HG02970 (cell line): Measurements from ENCODE around the gene CETP.
"Not testable (repeated sequence)": the region's sequence is repeated elsewhere in the genome, so short reads cannot be mapped to it uniquely, and the experiment has no call there.

ENCODE experiments used
- ATAC-seq: cut with Tn5 transposase; IDR thresholded peaks from one replicate; pipeline ENCODE4 v1.9.1; 2021; ENCODE audit warnings: mild to moderate bottlenecking, moderate library complexity, moderate number of reproducible peaks; ENCODE audit not compliant: unreplicated experiment, low FRiP score

Gene CETP

DNA sequence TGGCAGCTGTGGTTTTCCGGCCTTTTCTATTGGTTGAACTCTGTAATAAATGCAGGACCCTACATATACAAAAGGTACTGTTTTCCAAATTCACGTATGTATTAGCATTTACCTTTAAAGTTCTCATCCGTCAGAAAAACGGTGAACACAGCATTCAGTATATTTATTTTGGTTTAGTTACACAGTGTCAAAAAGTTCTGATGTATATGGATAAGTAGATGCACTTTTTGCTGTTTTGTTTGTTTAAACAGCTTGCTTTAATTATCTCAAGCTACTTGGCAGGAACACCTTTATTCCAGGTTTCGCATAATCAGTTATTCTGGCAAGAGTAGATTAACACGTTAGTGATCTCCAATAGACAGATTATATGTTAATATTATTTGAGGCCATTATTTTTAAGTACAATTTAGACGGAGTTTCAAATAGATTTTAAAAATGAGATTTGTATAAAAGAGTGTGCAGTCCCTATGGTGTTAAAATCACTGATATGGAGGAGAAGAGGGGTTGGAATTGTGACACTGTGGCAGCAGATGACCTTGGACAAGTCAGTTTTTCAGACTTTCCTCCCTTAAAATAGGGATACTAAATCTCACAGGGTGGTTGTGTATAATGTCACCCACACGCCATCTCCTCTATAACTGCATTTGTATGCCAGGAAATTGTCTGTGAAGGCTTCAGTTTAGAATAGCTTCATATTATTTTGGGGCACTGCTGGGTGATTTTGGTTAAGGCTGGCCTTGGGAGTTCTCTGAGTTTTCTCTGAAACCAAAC is 27.7 kb upstream of the CETP start:
- no peak for ATAC-seq

DNA sequence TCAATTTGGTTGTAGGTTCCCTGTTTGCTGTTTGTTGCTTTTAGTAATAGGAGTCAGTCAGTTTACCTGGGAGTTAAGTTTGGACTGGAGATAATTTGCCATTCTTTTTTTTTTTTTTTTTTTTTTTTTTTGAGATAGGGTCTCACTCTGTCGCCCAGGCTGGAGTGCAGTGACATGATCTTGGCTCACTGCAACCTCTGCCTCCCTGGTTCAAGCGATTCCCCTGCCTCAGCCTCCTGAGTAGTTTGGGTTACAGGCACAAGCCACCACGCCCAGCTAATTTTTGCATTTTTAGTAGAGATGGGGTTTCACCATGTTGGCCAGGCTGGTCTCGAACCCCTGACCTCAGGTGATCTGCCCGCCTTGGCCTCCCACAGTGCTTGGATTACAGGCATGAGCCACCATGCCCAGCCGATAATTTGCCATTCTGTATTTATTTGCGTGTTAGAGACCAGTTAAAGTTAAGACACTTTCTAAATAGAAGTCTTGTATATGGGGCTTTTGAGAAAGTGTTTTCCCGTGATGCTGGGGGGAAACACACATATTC is 27.1 kb upstream of the CETP start:
- ATAC-seq, result not testable (repeated sequence)

DNA sequence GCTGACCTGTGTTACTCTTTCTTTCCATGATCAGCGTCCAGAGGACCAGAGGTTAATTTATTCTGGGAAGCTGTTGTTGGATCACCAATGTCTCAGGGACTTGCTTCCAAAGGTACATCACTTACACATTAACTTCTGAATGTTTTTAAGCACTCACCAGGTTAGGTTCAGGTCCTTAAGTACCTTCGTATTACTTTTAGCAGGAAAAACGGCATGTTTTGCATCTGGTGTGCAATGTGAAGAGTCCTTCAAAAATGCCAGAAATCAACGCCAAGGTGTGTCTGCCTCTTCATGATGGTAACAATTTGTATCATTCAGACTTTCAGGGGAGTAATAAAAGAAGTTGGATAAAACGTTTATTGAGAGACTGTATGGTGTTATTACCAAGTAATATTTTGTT is 26.5 kb upstream of the CETP start:
- no peak for ATAC-seq

DNA sequence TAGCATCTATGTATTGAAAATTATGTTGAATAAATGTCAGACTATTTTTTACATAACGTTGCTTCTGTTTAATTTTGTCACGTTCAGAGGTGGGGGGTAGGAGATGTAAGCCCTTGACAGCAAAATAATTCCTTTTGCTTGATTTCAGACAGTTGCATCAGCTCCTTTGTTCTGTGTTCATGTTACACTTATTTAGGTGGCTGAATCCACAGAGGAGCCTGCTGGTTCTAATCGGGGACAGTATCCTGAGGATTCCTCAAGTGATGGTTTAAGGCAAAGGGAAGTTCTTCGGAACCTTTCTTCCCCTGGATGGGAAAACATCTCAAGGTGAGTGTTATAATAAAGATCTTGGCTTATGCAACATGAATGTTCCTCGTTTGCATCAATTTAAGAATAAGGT is 25.3 kb upstream of the CETP start:
- ATAC-seq, result no peak

DNA sequence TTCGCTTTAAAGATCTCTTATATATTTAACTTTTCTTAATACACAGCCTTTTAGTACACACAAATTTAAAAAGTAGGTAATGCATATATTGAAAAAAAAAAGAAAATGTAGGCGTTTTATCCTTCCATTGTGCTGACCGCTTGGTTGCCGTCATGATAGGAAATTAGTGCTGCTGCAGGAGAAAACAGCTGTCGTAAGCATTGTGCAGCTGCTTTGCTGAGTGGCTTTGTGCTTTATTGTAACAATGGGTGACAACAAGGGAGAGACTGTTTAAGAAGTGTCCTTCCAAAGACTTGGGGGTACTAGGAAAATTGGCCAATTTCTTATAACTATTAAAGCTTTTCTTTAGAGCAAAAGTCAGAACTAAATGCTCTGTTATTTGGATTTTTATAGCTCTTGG is 24.8 kb upstream of the CETP start:
- no peak for ATAC-seq

DNA sequence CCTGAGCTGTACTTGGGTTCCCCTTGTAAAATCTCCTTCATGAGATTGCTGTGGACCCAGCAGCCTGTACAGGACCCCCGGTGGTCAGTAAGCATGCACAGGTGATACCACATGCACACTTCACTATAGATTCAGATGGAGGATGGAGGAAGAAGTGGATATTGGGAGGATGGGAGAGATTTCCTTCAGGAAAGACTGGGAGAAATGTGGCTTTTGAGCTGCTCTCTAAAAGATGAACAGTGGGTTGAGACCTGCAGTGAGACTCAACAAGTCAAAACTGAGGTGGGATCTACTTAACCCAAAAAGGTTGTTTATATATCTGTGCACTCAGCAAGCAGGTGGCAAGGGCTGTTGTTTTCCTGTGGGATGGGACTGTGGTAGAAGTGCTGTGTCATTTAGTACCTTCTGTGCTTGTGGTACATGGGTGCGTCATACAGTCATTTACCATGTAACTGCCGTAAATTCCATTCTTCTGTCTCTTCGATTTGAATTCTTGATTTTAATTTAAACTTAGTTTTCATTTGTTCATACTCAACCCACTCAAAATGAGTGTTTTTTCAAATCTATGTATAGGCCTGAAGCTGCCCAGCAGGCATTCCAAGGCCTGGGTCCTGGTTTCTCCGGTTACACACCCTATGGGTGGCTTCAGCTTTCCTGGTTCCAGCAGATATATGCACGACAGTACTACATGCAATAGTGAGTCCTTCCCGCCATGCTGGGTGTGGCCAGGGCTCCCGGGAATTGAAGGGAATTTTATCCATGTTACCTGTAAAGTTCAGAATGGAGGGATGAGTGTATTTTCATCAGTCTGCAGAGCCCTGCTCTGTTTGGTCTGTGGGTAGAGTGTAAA is 22.9 kb upstream of the CETP start:
- ATAC-seq, result no peak

DNA sequence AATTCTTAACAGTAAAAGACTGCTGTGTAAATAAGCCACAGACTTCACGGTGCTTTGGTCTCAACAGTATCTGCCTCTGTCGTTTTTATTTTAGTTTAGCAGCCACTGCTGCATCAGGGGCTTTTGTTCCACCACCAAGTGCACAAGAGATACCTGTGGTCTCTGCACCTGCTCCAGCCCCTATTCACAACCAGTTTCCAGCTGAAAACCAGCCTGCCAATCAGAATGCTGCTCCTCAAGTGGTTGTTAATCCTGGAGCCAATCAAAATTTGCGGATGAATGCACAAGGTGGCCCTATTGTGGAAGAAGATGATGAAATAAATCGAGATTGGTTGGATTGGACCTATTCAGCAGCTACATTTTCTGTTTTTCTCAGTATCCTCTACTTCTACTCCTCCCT is 21.9 kb upstream of the CETP start:
- no peak for ATAC-seq

DNA sequence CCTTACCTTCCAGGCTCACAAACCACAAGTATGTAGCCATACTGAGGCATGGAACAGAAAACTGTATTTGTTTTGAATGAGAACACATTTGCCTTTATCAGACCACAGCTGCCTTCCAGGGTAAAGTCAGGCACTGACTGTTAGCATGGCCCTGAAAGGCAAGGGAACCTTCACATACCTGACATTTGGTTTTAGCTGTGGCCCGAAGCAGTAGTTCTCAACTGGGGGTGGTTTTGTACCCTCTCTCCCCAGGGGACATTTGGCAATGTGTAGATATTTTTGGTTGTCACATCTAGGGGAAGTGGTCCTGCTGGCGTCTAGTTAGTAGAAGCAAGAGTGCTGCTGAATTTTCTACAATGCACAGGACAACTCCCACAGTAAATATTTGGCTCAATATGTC is 20.7 kb upstream of the CETP start:
- ATAC-seq, result no peak

DNA sequence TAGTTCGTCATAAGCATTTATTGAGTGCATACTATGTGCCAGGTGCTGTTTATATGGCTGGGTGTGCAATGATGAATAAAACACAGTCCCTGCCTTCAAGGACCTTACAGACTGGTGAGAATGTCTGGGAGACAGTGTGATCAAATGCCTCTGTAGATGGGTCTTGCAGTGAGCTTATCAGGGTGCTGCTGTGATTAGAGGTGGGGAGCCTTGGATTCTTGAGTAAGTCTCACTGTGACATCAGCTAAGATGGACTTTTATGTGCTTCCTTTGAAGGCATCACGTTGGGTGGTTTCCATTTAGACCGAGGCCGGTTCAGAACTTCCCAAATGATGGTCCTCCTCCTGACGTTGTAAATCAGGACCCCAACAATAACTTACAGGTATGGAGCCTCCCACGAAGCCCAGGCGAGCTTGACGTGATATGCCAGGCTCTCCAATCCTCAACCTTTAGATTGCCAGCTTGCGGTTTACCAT is 19.9 kb upstream of the CETP start:
- no peak for ATAC-seq

DNA sequence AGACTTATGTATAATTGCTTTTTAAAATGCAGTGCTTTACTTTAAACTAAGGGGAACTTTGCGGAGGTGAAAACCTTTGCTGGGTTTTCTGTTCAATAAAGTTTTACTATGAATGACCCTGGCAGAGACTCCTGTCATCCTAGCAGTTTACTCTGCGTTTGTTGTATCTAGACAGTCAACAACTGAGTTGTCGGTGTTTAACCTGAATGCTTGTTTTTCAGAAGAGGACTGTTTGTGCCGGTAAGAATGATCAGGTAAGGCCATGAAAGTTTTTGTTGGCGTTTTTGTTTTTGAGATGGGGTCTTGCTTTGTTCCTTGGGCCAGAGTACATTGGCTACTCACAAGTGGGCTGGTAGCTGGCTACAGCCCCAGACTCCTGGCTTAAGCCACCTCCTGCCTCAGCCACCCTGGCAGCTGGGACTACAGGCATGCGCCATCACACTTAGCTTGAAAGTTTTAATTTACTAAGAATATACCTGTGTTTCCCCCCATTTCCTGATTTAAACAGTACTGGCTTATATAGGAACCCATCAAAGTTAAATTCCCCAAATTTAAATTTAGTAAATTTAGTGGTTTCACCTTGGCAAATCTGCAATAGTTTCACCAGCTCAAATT is 17.9 kb upstream of the CETP start:
- ATAC-seq, result no peak

DNA sequence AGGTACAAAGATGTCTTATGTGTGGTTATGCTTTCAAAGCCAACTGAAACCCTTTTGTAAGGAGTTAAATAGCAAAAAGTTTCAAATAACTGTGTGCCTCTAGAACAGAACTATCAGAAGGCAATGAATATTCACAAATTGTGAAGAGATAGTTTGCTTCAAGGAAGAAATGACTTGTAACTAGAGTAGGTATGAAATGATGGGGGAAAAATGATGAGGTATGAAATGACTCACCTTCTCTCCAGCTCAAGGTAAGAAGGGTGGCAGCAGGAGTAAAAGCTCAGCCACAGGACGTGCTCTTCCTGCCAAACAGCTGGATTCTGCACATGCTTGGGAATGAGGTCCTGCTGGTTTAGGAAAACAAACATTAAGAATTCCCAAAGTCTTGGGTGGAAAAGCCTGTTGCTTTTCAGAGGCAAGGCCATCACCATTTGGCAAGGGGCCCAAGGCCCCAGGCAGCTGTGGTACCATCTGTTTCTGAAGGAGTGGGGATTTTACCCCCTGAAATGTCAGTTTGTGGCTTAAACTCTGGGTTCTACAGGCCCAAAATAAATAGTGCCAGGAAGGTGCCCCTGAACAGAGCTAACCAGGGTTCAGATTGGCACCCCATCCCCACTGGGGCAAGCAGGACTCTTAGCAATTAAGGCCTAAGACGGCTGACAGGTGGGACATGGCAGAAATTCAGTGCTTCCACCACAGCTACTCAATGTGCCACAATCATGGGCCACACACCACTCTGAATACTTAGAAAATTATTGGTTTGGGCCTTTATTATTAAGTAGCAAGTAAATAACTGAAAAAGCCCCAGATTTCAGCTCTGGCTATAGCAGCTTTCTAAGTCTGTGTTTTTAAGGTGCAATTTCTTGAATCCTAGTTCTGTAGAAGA is 16.6 kb upstream of the CETP start:
- ATAC-seq, result no peak

DNA sequence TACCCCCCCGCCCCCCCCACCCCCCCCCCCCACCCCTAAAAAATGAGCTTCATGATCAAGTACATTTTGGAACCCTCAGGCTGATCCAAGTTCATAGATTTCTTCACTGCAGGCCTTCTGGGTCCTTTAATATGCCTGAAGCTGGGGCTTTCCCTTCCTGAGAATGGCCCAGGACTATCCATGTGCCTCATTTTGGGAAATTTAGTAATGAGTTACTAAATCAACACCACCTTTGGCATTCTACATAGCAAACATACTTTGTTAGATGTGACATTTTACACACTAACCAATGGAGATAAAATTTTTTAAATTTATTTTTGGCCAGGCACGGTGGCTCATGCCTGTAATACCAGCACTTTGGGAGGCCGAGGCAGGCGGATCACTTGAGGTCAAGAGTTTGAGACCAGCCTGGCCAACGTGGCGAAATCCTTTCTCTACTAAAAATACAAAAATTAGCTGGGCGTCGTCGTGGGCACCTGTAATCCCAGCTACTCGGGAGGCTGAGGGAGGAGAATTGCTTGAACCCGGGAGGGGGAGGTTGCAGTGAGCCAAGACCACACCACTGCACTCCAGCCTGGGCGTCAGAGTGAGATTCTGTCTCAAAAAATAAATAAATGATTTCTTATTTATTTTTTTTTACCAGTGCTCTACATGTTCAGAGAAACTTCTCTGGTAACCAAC is 15.8 kb upstream of the CETP start:
- ATAC-seq, result no peak

DNA sequence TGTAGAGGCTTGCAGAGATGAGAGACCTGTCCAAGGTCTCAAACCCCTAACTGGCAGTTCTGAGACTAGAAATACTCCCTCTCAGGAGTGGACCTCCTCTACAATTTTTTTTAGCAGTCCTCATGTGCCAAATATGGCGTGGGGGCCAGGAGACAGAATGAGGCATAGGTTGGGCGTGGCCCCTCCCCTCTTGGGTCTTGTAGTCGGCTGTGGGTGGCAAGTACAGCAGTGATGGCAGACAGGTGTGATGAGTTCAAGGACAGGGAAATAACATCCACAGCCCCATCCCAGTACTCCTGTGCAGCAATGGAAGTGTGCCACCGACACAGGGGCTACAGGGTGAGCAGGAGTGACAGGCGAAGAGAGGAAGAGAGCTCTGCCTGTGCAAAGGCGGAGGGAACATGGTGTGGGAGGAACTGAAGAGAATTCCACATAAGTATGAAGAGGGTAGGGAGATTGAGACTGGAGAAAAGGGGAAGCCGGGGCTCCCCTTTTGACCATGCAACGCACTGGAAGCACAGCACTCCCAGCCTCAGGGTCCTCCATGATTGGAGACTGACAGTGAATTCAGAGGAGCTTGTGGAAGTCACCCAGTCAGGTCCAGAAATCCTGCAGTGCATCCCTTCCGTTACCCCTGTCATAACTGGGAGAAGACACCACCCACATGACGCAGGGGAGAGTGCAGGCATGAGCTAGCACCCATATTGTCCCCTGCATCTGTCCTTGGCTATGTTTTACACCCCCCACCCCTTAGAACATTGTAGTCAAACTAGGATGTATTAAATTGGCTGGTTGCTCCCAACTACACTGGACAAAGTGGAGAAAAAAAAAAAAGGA is 14.8 kb upstream of the CETP start:
- no peak for ATAC-seq

DNA sequence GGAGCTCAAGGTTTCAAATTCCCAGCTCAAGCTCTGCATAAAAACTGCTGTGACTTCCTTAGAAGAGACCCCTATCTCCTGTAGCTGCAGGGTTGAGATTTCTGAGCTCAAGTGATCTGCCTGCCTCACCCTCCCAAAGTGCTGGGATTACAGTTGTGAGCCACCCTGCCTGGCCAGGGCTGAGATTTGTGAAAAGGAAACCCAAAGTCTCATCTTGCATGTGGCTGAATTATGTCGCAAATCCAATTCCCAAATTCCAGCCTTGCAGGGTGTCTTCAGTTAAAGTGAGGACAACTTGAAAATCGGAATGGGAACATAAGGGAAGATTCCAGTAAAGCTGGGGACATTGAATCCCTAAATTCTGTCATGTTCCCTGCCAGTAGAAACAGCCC is 14.2 kb upstream of the CETP start:
- ATAC-seq, result no peak

DNA sequence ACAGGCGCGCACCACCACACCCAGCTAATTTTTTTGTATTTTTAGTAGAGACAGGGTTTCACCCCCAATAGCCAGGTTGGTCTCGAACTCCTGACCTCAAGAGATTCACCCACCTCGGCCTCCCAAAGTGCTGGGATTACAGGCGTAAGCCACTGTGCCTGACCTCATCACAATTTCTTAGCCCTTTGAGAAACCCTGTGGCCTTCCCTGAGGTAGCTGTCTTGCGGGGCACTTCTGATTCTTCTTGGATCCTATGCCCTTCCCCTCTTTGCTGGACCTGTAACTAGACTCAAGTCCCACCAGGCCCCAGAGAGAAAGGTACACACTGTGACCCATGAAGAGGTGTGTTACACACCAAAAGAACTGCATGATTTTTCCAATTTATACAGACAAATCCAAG is 13.5 kb upstream of the CETP start:
- ATAC-seq, result no peak

DNA sequence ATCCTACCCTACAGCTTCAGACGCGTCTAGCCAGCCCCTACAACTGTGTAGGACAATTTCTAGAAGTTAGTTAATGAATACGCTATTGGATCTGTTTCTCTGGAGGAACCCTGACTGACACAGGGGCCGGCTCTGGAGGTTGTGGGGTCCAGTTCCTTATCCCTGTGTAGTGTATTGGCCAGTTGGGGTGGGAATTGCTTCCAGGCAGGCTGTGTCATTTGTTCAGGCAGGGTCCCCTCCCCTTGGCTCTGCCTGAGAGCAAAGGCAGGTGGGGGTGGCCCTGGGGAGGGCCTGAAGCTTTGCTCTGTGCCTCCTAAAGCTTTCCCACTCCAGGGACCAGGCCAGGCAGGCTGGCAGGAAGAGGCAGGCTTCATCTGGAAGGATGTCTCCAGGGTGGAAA is 11.7 kb upstream of the CETP start:
- ATAC-seq, result no peak

DNA sequence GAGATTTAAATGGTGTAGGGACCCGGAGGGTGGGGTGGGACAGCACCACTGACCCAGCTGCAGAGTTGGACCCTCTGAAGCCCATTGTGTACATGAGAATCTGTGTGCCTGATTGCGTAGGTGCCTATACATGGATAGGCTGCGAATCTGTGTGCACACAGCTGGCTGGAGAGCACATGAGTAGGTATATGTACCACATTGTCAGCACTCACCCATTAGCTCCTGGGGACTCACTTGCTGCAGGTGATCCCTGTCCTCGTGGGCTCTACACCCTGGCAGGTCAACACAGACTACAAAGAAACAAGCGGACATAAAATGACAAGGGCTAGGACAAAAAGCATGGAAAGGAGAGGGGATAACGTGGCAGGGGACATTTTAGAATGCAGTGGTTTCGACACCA is 11.3 kb upstream of the CETP start:
- ATAC-seq, result no peak

DNA sequence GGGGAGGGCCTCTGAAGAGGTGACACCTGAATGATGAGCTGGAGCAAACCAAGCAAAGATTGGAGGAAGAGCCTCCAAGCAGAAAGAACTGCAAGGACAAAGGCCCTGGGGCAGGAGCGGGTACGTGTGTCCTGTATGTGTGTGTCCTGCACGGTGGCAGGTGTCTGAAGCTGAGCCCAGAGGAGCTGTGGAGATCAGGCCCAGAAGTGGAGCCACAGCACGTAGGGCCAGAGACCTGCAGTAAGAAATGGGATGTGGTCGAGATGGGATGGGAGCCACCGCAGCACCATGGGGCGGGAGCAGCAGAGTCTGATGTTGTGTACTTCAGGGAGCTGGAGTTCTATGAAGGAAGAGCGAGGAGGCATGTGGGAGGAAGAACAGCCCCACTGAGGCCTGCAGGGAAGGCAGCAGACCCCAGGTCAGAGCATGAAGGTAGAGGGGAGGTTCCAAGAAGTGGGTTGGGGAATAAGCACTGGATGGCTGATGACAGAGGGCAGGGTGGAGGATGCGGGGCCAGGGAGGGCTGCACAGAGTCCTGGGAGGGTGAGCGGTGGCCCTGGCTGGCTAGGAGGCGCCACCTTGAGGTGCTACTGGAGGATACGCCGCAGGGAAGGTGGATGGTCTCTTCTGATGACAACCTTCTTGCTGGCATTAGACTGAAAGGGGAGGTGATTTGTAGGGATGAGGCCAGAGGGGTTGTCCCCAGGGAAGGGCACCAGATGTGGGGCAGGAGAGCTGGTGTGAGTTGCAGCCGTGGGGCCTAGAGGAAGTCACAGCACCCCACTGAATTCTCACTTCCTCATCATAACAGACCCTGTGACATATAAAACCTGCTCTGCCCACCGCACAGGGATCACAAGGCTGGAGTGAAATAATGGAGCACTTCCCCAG is 10.6 kb upstream of the CETP start:
- no peak for ATAC-seq
